ENCODE results near the gene INAFM2.

INAFM2 gene

GRCh38 chr15:40287968-40288367, 35.5 kb upstream of the INAFM2 start:
- no peak for DNase-seq

- no peak for DNase-seq
Observed at GRCh38 chr15:40289140-40289775, 34.2 kb upstream of the INAFM2 start.

DNA sequence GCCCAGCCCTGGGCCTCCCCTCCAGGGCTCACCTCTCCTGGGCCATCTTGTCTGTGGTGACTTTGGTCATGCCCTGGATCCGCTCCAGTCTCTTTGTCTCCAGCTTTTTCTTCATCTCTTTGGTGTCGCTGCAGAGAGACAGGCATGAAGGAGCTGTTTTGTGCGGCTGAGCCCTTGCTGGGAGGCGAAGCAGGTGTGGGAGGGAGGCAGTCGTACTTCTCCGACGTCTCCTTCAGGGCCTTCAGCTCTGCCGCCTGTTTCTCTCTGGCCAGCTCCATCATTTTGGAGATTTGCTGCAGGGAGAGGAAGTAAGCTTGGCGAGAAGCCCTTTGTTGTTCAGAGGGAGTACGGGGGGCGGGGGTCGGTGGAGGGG, 33.0 kb upstream of the INAFM2 start:
- DNase-seq = no peak

DNA sequence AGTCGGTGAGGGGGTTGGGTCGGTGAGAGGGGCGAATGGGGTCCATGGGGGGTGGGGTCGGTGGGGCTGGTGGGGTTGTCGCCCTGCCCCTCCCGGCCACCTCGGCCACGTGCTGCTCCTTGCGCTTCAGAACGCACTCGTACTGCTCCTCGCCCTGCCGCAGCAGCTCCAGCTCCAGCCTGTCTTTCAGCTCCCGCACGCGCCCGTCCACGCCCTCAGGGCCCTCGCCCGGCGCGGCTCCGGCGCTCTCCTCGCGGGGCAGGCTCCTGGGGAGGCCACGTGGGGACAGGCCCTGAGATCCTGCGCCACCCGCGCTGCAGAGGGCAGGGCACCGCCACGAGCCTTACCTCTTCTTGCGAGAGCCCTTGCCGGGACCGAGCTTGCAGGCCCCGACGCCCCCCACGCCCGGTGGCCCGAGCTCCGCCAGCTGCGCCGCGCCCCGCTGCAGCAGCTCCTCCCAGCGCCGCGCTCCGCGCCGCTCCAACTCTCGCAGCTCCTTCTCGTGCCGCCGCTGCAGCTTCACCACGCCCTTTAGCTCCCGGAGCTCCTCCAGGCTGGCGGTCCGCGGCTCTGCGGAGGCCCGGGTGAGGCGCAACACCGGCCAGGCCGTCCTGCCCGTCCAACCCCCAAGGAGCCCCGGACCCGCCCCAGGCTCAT, 32.4 kb upstream of the INAFM2 start:
- no peak for DNase-seq

DNA sequence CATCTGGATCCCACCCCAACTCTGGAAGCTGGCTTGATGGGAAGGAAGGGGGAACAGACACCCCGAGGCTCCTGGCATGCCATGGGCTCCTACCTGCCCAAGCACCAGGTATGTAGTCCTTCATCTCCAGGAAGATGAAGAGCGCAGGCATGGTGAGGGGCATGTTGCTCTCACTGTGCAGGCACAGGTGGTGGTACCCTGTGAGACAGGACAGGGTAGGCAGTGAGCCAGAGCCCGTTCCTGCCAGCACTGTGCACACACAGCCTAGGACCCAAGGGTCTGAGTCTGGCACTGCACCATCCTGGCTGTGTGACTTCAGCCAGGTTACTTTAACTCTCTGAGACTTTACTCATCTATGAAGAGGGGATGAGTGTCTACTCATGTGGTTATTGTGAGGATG, 31.2 kb upstream of the INAFM2 start:
- no peak for DNase-seq

- DNase-seq = no peak
Observed at GRCh38 chr15:40293006-40293405, 30.5 kb upstream of the INAFM2 start.

- no peak for DNase-seq
Observed at GRCh38 chr15:40293905-40294895, 29.3 kb upstream of the INAFM2 start.

DNA sequence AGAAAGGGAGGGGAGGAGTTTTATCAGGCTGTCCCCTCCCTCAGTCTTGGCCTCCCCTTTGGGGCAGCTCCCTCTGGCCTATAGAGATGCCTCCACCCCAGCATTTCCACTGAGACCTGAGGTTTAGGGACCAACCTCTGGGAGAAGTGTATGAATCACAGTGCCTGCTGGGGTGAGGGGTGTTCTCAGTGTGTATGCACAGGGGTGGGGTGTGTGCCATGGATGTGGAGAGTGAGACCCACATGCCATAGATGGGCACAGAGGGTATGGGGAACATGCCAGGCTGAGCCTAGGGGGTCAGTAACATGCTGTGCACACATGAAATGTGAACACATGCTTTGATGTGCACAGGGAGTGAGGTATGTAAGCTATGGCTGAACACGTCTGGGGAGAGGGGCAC, 28.2 kb upstream of the INAFM2 start:
- DNase-seq = no peak

GRCh38 chr15:40295877-40296560, 27.5 kb upstream of the INAFM2 start:
- DNase-seq = no peak

DNA sequence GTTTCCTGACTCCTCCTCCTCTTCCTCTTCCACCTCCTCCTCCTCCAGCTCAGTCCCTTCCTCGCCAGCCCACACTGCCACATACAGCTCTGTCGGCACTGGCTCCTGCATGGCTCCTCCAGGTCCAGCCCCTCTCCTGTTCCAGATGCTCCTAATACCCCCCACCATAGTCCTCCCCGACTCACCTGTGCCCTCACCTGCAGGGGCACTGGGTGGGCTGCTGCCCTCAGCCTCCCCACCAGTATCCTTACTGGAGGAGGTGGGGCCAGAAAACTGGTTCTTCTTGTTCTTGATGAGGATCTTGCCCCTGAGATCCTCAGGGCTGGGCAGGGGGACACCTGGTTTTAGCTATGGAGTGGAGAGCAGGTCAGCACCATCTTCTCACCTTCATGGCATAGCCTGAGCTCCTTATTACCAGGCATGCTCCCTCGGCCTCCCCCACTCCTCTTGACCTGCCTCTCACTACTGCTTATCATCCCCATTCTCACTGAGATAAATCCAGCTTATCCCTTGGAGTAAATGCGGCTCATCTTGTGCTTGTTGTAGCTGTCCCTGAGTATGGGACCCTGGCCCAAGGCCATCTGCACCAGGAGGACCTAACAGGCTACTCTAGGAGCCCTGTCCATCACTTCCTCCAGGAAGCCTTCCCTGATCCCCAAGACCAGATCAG, 26.8 kb upstream of the INAFM2 start:
- no peak for DNase-seq

- DNase-seq = no peak
Observed at GRCh38 chr15:40297356-40297755, 26.1 kb upstream of the INAFM2 start.

GRCh38 chr15:40298216-40298935, 25.1 kb upstream of the INAFM2 start:
- no peak for DNase-seq

- no peak for DNase-seq
Observed at GRCh38 chr15:40300367-40300766, 23.1 kb upstream of the INAFM2 start.

- DNase-seq = no peak
Observed at GRCh38 chr15:40300771-40301170, 22.7 kb upstream of the INAFM2 start.

DNA sequence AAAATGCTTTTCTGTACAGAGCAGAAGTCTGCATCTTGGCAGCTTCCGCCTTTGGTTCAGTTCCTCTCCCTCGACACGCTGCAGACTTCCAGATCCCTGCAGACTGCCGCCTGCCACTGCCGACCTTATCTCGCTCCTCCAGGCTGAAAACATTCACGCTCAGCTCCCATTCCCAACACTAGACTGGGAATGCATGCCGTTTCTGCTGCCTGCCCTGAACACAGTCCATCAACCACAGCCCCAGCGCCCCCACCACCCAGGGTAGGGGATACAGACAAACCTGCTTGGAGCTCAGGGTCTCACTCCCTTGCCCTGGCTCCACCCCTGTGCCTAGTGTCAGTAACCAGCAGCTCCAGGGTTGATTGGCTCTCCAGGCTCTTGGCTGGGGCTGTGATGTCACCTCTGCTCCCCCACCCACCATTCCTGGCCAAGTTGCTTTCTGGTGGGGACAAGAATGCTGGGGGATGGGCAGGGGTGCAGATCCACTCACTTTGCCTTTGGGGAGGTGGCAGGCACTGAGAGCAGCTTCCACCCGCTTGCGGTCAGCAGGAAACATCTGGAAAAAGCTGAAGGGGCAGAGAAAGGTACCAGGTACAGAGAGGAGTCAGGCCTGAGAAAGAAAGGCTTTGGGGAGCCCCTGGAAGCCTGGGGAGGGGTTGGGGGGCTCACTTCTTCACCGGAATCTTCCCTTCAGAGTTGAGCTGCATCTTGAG, 21.9 kb upstream of the INAFM2 start:
- DNase-seq = no peak

- DNase-seq = no peak
Observed at GRCh38 chr15:40302288-40302886, 21.1 kb upstream of the INAFM2 start.

GRCh38 chr15:40302981-40303380, 20.5 kb upstream of the INAFM2 start:
- DNase-seq = no peak

DNA sequence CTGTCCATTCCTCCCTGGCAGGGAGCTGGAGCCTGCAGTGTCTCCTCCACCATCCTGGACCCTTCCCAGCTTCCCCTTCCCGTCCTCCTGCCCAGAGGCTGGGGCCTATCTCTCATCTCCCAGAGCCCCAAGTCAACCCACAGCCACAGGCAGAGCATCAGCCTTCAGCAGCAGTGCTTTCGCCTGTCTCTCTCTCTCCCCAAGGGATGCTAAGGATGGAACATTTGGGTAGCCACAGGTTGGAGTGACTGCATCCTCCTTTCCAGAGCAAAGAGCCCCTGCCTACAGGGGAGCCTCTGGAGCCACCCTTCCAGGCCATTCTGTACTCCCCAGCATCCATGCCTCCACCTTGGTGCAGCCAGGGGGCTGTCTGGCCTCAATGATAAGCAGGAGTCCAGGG, 19.9 kb upstream of the INAFM2 start:
- no peak for DNase-seq

GRCh38 chr15:40305281-40305680, 18.2 kb upstream of the INAFM2 start:
- no peak for DNase-seq

DNA sequence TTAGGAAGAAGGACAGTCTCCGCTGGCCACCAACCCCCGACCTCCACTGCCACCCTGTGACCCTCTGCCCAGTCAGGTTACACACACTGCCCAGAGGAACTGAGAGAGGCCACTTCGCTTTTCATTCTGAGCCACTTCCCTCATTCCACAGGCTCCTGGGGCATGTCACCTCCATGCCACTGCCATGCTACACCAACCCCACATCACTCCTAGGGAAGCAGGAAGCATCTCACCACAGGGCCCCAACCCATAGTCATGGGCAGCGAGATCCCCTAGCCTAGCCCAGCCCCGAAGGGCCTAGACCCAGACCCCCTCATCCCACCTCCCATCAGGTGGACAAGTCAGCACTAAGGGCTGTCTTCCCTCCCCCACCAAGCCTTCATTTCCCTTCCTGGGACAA, 17.1 kb upstream of the INAFM2 start:
- DNase-seq = peak; percentile 10

DNA sequence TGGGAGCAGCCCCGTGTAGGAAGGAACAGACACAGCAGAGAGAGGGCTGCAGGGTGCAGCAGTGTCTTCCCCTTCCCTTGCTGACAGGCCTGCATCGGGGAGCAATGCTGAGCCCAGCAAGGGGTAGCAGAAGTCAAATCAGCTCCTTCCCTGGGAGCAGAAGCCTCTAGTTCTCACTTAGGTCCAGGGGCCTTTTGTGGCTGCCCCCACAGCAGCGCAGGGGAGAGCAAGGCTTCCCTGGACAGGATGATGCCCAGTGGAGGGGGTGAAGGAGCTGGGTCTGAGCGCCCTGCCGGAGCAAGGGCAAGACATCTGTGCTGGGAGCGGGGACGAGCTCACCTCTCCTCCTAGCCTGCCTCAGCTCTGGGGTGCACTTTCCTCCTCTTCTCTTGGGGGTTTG, 16.6 kb upstream of the INAFM2 start:
- DNase-seq = no peak

Data from GDM1 (cell line).